ENCODE results near the gene PLA2G4F.

Gene PLA2G4F

DNA sequence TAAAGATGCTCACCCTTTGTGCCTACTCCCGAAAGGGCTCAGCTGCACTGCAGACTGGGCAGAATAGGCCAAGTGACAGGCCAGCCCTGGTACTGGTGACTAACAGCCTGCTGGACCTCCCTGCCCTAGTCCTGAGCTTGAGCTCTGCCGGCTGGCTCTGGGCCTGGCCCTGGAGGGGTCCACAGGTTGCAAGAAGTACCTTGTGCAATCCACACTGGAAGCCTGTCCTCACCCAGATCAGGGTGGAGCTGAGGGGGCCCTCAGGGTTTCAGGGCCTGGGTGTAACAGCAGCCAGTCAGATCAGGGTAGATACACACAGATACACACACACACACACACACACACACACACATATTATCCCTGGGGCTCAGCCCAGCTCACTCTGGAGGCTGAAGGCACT, 34.8 kb downstream of the PLA2G4F start:
- H3K4me3 Mint-ChIP-seq: no peak overlapping the region
- H3K27ac Mint-ChIP-seq: no peak overlapping the region
- H3K4me1 Mint-ChIP-seq (ENCODE audit: low read depth): peaks cover 46% of the 10 kb centered on the region
- H3K27me3 Mint-ChIP-seq: no peaks in the 10 kb centered on the region
- intact Hi-C loops (cut with micrococcal nuclease): no loop called here
- H3K9me3 Mint-ChIP-seq: peaks cover 1% of the 10 kb centered on the region
- no peaks in the 10 kb centered on the region for H3K36me3 Mint-ChIP-seq (ENCODE audit: low read depth)

- Mint-ChIP-seq H3K4me3 (no peak overlapping the region), H3K4me1 (ENCODE audit: low read depth) (peaks cover 46% of the 10 kb centered on the region), H3K9me3 (peaks cover 8% of the 10 kb centered on the region), H3K36me3 (ENCODE audit: low read depth) (no peaks in the 10 kb centered on the region), H3K27ac (no peak overlapping the region), H3K27me3 (no peaks in the 10 kb centered on the region)
- intact Hi-C loops (cut with micrococcal nuclease): no loop called here
Measured at GRCh38 chr15:42121021-42121420, 35.4 kb downstream of the PLA2G4F start.

- peaks cover 8% of the 10 kb centered on the region for H3K9me3 Mint-ChIP-seq
- intact Hi-C loops (cut with micrococcal nuclease): no loop called here
- no peak overlapping the region for H3K4me3 Mint-ChIP-seq
- H3K4me1 Mint-ChIP-seq (ENCODE audit: low read depth): peaks cover 46% of the 10 kb centered on the region
- H3K27me3 Mint-ChIP-seq: no peaks in the 10 kb centered on the region
- H3K27ac Mint-ChIP-seq: no peak overlapping the region
- no peaks in the 10 kb centered on the region for H3K36me3 Mint-ChIP-seq (ENCODE audit: low read depth)
Measured at GRCh38 chr15:42120285-42120684, 36.2 kb downstream of the PLA2G4F start.

DNA sequence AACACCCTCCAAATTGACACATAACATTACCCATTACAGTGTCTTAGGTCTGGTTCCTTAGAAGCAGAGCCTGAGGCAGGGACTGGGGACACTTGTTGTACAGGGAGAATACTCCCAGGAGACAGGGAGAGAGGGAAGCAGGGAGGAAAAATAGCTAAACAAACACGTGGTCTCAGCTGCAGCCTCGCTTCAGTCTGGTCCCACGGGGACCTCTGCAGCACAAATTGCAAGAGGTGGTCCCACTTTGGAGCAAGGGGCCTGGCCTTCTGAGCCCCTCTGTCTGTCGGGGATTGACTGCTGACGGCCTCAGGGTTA, 37.0 kb downstream of the PLA2G4F start:
- H3K27ac Mint-ChIP-seq: no peak overlapping the region
- intact Hi-C loops (cut with micrococcal nuclease): no loop called here
- H3K9me3 Mint-ChIP-seq: peaks cover 8% of the 10 kb centered on the region
- no peaks in the 10 kb centered on the region for H3K36me3 Mint-ChIP-seq (ENCODE audit: low read depth)
- H3K4me3 Mint-ChIP-seq: no peak overlapping the region
- H3K27me3 Mint-ChIP-seq: no peaks in the 10 kb centered on the region
- H3K4me1 Mint-ChIP-seq (ENCODE audit: low read depth): peaks cover 46% of the 10 kb centered on the region

DNA sequence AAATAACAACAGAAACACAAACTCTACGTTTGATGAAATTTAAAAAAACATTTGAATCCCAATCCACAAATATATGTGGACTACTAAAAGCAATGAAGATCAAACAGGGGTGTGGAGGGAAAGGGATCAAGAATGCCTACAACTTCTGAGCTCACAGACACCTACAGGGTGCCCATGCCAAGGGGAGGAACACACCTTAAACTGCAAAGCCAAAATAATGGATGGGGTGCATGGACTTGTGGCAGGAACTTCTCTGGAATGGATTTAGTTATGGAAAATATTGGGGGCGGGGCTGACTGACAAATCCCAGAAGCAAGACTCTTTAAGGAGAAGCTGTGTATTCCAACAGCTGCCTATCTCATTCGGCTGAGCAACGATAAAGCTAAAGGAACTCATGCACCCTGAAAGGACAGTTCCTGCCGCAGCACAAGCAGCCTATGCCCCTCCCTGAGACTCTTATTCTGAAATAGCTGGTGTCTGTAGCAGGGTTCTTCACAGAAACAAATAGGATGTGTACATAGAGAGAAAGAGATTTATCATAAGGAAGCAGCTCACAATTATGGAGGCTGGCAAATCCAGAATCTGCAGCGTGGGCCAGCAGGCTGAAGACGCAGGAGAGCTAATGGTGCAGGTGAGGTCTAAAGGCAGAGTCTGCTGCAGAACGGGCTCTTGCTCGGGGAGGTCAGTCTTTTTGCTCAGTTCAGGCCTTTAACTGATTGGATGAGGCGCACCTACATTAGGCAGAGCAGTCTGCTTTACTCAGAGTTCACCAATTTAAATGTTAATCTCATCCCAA, 37.6 kb downstream of the PLA2G4F start:
- peaks cover 46% of the 10 kb centered on the region for H3K4me1 Mint-ChIP-seq (ENCODE audit: low read depth)
- H3K27me3 Mint-ChIP-seq: no peaks in the 10 kb centered on the region
- no peaks in the 10 kb centered on the region for H3K36me3 Mint-ChIP-seq (ENCODE audit: low read depth)
- intact Hi-C loops (cut with micrococcal nuclease): no loop called here
- peak overlapping the region; percentile 37 for H3K4me3 Mint-ChIP-seq
- peaks cover 8% of the 10 kb centered on the region for H3K9me3 Mint-ChIP-seq
- no peak overlapping the region for H3K27ac Mint-ChIP-seq

DNA sequence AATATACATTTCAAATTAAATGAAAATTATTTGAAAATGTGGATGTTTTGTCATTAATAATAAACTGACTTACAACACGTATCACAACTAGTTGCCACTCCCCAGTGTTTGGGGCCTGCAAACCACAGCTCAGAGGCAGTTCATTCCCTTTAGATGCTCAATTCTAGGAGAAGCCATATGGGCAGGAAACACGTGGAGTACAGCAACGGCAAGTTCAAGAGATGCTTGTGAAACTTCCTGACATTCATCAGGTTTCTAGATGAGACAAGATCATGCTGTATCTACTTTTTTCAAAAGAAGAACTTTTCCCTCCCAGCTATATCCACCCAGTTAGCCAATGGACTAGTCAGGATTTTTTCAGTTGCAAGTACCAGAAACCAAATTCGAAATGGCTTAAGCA, 44.5 kb downstream of the PLA2G4F start:
- no peaks in the 10 kb centered on the region for H3K27me3 Mint-ChIP-seq
- intact Hi-C loops (cut with micrococcal nuclease): no loop called here
- H3K4me3 Mint-ChIP-seq: no peak overlapping the region
- H3K36me3 Mint-ChIP-seq (ENCODE audit: low read depth): no peaks in the 10 kb centered on the region
- H3K9me3 Mint-ChIP-seq: peaks cover 8% of the 10 kb centered on the region
- peaks cover 45% of the 10 kb centered on the region for H3K4me1 Mint-ChIP-seq (ENCODE audit: low read depth)
- no peak overlapping the region for H3K27ac Mint-ChIP-seq

DNA sequence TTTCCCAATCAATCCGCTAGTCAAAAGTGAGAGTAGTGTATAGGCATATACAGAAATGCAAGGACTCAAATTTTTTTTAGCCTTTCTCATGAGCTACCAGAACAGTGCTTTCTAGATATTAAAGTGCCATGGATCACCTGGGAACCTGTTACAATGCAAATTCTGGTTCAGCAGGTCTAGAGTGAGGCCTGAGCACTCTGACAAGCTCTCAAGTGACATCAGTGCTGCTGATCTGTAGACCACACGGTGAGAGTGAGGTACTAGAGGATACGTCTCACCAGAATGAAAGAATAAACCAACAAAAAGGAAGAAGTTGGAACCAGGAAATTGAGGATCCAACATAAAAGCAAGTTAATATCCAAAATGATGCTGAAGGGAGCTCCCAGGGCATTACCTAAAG, 46.1 kb downstream of the PLA2G4F start:
- Mint-ChIP-seq H3K27me3 (no peaks in the 10 kb centered on the region), H3K36me3 (ENCODE audit: low read depth) (no peaks in the 10 kb centered on the region), H3K27ac (no peak overlapping the region), H3K9me3 (no peaks in the 10 kb centered on the region), H3K4me3 (no peak overlapping the region), H3K4me1 (ENCODE audit: low read depth) (peaks cover 57% of the 10 kb centered on the region)
- intact Hi-C loops (cut with micrococcal nuclease): no loop called here

DNA sequence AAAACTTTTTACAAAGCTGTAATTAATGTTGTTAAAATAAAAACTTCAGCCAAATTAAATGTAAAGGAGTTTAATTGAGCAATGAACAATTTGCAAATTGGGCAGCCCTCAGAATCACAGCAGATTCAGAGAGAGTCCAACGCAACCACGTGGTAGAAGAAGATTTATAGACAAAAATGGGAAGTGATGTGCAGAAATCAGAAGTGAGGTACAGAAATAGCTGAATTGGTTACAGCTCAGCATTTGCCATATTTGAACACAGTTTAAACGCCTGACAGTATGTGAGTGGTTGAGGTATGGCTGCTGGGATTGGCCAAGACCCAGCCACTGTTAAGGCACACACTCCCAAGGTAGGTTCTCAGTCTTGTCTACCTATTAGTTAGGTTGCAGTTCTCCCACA, 47.6 kb downstream of the PLA2G4F start:
- peaks cover 73% of the 10 kb centered on the region for H3K4me1 Mint-ChIP-seq (ENCODE audit: low read depth)
- intact Hi-C loops (cut with micrococcal nuclease): no loop called here
- H3K9me3 Mint-ChIP-seq: no peaks in the 10 kb centered on the region
- no peak overlapping the region for H3K27ac Mint-ChIP-seq
- no peaks in the 10 kb centered on the region for H3K27me3 Mint-ChIP-seq
- H3K4me3 Mint-ChIP-seq: no peak overlapping the region
- H3K36me3 Mint-ChIP-seq (ENCODE audit: low read depth): no peaks in the 10 kb centered on the region

GRCh38 chr15:42108189-42108588, 48.2 kb downstream of the PLA2G4F start:
- Mint-ChIP-seq H3K4me1 (ENCODE audit: low read depth) (peaks cover 74% of the 10 kb centered on the region), H3K27ac (no peak overlapping the region), H3K4me3 (no peak overlapping the region), H3K9me3 (no peaks in the 10 kb centered on the region), H3K27me3 (no peaks in the 10 kb centered on the region), H3K36me3 (ENCODE audit: low read depth) (no peaks in the 10 kb centered on the region)
- intact Hi-C loops (cut with micrococcal nuclease): no loop called here

- H3K36me3 Mint-ChIP-seq (ENCODE audit: low read depth): no peaks in the 10 kb centered on the region
- H3K9me3 Mint-ChIP-seq: no peaks in the 10 kb centered on the region
- peaks cover 74% of the 10 kb centered on the region for H3K4me1 Mint-ChIP-seq (ENCODE audit: low read depth)
- H3K27me3 Mint-ChIP-seq: no peaks in the 10 kb centered on the region
- intact Hi-C loops (cut with micrococcal nuclease): no loop called here
- no peak overlapping the region for H3K27ac Mint-ChIP-seq
- H3K4me3 Mint-ChIP-seq: no peak overlapping the region
Measured at GRCh38 chr15:42107473-42107872, 49.0 kb downstream of the PLA2G4F start.

DNA sequence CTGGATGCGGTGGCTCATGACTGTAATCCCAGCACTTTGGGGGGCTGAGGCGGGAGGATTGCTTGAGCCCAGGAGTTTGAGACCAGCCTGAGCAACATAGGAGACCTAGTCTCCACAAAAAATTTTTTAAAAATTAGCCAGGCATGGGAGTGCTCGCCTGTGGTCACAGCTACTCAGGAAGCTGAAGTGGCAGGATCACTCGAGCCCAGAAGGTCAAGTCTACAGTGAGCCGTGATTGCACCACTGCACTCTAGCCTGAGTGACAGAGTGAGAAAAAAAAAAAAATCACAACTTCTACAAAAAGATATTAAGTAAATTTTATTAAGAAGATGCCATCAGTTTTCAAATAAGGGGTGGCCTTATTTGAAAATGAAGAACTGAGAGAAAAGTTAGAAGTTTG, 50.1 kb downstream of the PLA2G4F start:
- no peaks in the 10 kb centered on the region for H3K36me3 Mint-ChIP-seq (ENCODE audit: low read depth)
- no peaks in the 10 kb centered on the region for H3K9me3 Mint-ChIP-seq
- no peak overlapping the region for H3K27ac Mint-ChIP-seq
- intact Hi-C loops (cut with micrococcal nuclease): no loop called here
- H3K27me3 Mint-ChIP-seq: no peaks in the 10 kb centered on the region
- H3K4me3 Mint-ChIP-seq: no peak overlapping the region
- peaks cover 71% of the 10 kb centered on the region for H3K4me1 Mint-ChIP-seq (ENCODE audit: low read depth)

DNA sequence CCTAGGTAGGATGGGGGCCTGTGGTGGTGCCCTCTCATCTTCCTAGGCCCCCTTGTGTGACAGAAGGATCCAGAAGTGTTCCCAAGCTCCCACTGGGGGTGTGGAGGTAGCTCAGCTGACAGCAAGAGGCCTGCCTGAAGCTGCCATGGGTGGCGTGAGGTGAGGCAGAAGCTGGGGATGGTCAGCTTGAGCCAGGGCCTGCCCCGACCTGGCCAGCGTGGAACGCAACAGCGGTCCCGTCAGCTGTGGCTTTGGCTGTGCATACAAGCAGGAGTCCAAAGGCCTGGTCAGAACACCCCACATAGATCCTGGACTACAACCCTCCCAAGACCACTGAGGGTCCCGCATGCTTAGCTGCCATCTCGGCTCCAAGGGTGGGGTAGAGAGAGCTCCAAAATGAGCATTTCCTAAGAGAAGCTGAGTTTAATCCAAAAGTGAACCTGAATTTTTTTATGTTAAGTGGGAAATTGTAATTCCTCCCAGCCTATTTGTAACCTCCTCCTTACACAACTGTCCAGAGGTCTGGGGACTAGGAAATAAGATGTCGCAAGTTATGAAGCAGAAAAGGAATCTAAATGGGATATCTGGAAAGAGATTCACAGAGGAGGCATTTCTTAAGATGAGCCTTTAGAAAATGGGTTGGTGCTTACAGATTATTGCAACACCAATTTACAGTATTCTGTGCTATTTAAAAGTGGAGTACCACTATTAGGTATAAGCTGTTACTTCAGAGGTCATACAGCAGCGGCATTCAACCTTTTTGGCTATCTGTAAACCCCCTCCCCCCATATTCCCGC, 52.1 kb downstream of the PLA2G4F start:
- Mint-ChIP-seq H3K36me3 (ENCODE audit: low read depth) (no peaks in the 10 kb centered on the region), H3K9me3 (no peaks in the 10 kb centered on the region), H3K4me3 (no peak overlapping the region), H3K27me3 (no peaks in the 10 kb centered on the region), H3K27ac (no peak overlapping the region), H3K4me1 (ENCODE audit: low read depth) (peaks cover 65% of the 10 kb centered on the region)
- intact Hi-C loops (cut with micrococcal nuclease): no loop called here

DNA sequence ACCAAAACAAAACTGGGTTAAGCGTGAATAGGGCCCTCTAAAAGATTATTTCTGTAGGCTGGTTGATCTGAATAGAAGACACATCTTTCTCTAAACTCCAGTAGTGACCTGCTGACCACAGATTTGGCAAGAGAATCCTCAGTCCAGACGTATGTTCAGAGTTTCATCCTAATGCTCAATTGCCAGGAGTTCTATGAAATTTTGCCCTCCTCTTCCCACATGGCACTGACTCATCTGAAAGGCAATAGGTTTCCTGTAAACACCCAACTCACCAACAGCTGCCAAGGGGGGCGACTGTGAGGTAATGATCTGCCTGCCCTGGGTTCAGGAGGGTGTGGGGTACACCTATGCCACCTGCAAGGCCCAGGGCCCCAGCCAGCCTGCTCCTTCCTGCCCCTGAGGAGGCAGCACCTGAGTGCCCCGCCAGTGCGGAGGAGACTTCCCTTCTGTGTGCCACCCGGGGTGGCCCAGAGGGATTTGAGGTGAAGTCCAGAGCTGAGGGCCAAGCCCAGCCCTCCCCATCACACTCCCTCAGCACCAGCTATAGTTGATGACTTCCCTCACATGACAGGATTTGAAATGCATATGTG, 53.7 kb downstream of the PLA2G4F start:
- Mint-ChIP-seq H3K27ac (no peak overlapping the region), H3K27me3 (no peaks in the 10 kb centered on the region), H3K4me1 (ENCODE audit: low read depth) (peaks cover 49% of the 10 kb centered on the region), H3K36me3 (ENCODE audit: low read depth) (no peaks in the 10 kb centered on the region), H3K4me3 (no peak overlapping the region), H3K9me3 (no peaks in the 10 kb centered on the region)
- intact Hi-C loops (cut with micrococcal nuclease): no loop called here

DNA sequence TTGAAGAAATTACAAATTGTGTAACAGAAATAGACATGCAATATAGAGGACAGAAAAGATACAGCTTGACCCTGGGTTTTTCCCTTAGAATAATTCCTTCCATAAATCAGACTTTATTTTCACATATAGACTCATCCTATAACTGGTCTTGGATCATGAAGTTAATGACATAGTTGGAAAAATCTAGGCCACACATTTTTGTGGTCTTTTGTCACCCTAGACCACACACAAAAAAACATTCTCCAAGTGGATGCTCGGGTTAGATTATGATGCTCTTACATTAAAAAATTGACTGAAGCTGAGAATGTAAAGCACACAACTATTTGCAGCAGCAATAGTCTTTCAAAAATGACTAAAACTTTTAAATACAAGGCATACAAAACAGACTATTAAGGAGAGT, 54.6 kb downstream of the PLA2G4F start:
- Mint-ChIP-seq H3K27ac (no peak overlapping the region), H3K9me3 (no peaks in the 10 kb centered on the region), H3K4me1 (ENCODE audit: low read depth) (peaks cover 40% of the 10 kb centered on the region), H3K4me3 (no peak overlapping the region), H3K36me3 (ENCODE audit: low read depth) (no peaks in the 10 kb centered on the region), H3K27me3 (no peaks in the 10 kb centered on the region)
- intact Hi-C loops (cut with micrococcal nuclease): no loop called here
